ENCODE results near the gene WWOX. TPM values are rescaled to one million over a fixed set of nuclear protein-coding genes. Genes with fewer than 3 reads are reported as not detected.

Gene WWOX
- total RNA-seq, 6 donors from 2014 or later = 18.7 to 167 (median 31.0) TPM

- no peak for TF ChIP-seq CTCF (IDR thresholded peaks at IDR 0.05)
- TF ChIP-seq POLR2AphosphoS5 (IDR thresholded peaks at IDR 0.05) = no peak
- TF ChIP-seq POLR2A (IDR thresholded peaks at IDR 0.05) = no peak
- no peak for TF ChIP-seq EP300 (IDR thresholded peaks at IDR 0.05)
- WGBS, 2 donors = 90 to 96% methylated on average over 8 of the region's 8 CpGs
- H3K9me3 ChIP-seq = no peaks in the 10 kb centered on the region
- H3K36me3 ChIP-seq = no peaks in the 10 kb centered on the region
- ATAC-seq (ENCODE audit: low FRiP score in 2 of 2) (no peak), DNase-seq (no peak)
- H3K27me3 ChIP-seq = no peaks in the 10 kb centered on the region
- no peak overlapping the region for H3K4me3 ChIP-seq
- no peaks in the 10 kb centered on the region for H3K4me1 ChIP-seq
- no peak overlapping the region for H3K27ac ChIP-seq
Measured at GRCh38 chr16:78953526-78953925, 854.1 kb downstream of the WWOX start.

GRCh38 chr16:78955206-78955605 lies 855.8 kb downstream of the WWOX start:
- TF ChIP-seq POLR2AphosphoS5 (IDR thresholded peaks at IDR 0.05) (no peak), EP300 (IDR thresholded peaks at IDR 0.05) (no peak), POLR2A (IDR thresholded peaks at IDR 0.05) (no peak), CTCF (IDR thresholded peaks at IDR 0.05) (no peak)
- ATAC-seq (ENCODE audit: low FRiP score in 2 of 2) (no peak), DNase-seq (no peak)
- Histone ChIP-seq H3K4me1 (no peaks in the 10 kb centered on the region), H3K9me3 (no peaks in the 10 kb centered on the region), H3K27me3 (no peaks in the 10 kb centered on the region), H3K27ac (no peak overlapping the region), H3K36me3 (no peaks in the 10 kb centered on the region), H3K4me3 (no peak overlapping the region)
- WGBS, 2 donors = 92 to 94% methylated on average over 6 of the region's 6 CpGs

- DNase-seq (no peak), ATAC-seq (ENCODE audit: low FRiP score in 2 of 2) (no peak)
- Histone ChIP-seq H3K4me3 (no peak overlapping the region), H3K4me1 (no peaks in the 10 kb centered on the region), H3K27ac (no peak overlapping the region), H3K9me3 (no peaks in the 10 kb centered on the region), H3K27me3 (no peaks in the 10 kb centered on the region), H3K36me3 (no peaks in the 10 kb centered on the region)
- no peak for TF ChIP-seq POLR2A (IDR thresholded peaks at IDR 0.05)
- WGBS, 2 donors = 87 to 89% methylated on average over 8 of the region's 8 CpGs
Measured at GRCh38 chr16:78956859-78957258, 857.4 kb downstream of the WWOX start.

GRCh38 chr16:78957317-78958100 lies 858.1 kb downstream of the WWOX start:
- ATAC-seq (ENCODE audit: low FRiP score in 2 of 2) (no peak), DNase-seq (no peak)
- no peaks in the 10 kb centered on the region for H3K36me3 ChIP-seq
- no peak overlapping the region for H3K4me3 ChIP-seq
- TF ChIP-seq EP300 (IDR thresholded peaks at IDR 0.05) (no peak), POLR2A (IDR thresholded peaks at IDR 0.05) (no peak)
- 77 to 86% methylated on average over 15 of the region's 15 CpGs for WGBS, 2 donors
- no peaks in the 10 kb centered on the region for H3K9me3 ChIP-seq
- no peaks in the 10 kb centered on the region for H3K4me1 ChIP-seq
- no peak overlapping the region for H3K27ac ChIP-seq
- H3K27me3 ChIP-seq = no peaks in the 10 kb centered on the region

GRCh38 chr16:78961464-78961863 lies 862.0 kb downstream of the WWOX start:
- WGBS, 2 donors = 81 to 84% methylated on average over 2 of the region's 2 CpGs
- no peak for TF ChIP-seq POLR2A (IDR thresholded peaks at IDR 0.05)
- no peaks in the 10 kb centered on the region for H3K9me3 ChIP-seq
- no peaks in the 10 kb centered on the region for H3K4me1 ChIP-seq
- H3K27ac ChIP-seq = no peak overlapping the region
- H3K4me3 ChIP-seq = no peak overlapping the region
- DNase-seq = no peak
- no peaks in the 10 kb centered on the region for H3K27me3 ChIP-seq
- H3K36me3 ChIP-seq = no peaks in the 10 kb centered on the region
- no peak for ATAC-seq (ENCODE audit: low FRiP score in 2 of 2)

GRCh38 chr16:78962457-78962929 lies 863.0 kb downstream of the WWOX start:
- H3K27ac ChIP-seq = no peak overlapping the region
- 76 to 79% methylated on average over 2 of the region's 2 CpGs for WGBS, 2 donors
- H3K4me1 ChIP-seq = no peaks in the 10 kb centered on the region
- no peaks in the 10 kb centered on the region for H3K9me3 ChIP-seq
- H3K36me3 ChIP-seq = no peaks in the 10 kb centered on the region
- ATAC-seq (ENCODE audit: low FRiP score in 2 of 2) (no peak), DNase-seq (no peak)
- H3K27me3 ChIP-seq = no peaks in the 10 kb centered on the region
- no peak for TF ChIP-seq CTCF (IDR thresholded peaks at IDR 0.05)
- TF ChIP-seq POLR2A (IDR thresholded peaks at IDR 0.05) = no peak
- no peak for TF ChIP-seq EP300 (IDR thresholded peaks at IDR 0.05)
- no peak for TF ChIP-seq POLR2AphosphoS5 (IDR thresholded peaks at IDR 0.05)
- no peak overlapping the region for H3K4me3 ChIP-seq
